ENCODE measurements around the gene PKNOX2. TPM values are rescaled to one million over a fixed set of nuclear protein-coding genes. Genes with fewer than 3 reads are reported as not detected.

The PKNOX2 gene
- total RNA-seq, 2 experiments from 2014 or later = not detected

DNA sequence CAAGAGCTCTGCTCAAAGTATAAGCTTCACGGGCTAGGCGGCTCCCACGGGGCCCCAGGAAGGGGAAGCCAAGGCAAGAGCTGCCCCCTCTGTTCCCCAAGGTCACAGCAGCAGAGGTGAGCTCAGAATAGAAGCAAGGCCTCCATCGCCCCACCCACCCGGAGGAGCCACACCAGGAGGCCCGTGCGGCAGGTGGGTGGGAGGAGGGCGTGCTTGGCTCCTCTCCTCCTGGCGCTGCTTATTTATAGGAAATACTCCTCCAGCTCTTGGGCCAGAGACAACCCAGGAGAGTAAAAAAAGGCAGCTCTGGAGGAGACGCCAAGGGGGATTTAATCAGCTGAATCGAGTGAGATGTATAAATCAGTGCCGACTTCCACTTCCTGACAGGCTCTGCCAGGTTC lies 243.8 kb downstream of the PKNOX2 start:
- Mint-ChIP-seq H3K9me3 (no peaks in the 10 kb centered on the region), H3K36me3 (ENCODE audit: low read depth) (no peaks in the 10 kb centered on the region), H3K27ac (no peak overlapping the region), H3K4me1 (peaks cover 4% of the 10 kb centered on the region), H3K4me3 (no peak overlapping the region), H3K27me3 (peaks cover 26% of the 10 kb centered on the region)
- ChIA-PET POLR2A (no interaction called here), CTCF (no interaction called here)
- DNase-seq = no peak

GRCh38 chr11:125410091-125410490 lies 245.5 kb downstream of the PKNOX2 start:
- Mint-ChIP-seq H3K27me3 (peaks cover 13% of the 10 kb centered on the region), H3K36me3 (ENCODE audit: low read depth) (no peaks in the 10 kb centered on the region), H3K27ac (no peak overlapping the region), H3K4me1 (no peaks in the 10 kb centered on the region), H3K9me3 (no peaks in the 10 kb centered on the region), H3K4me3 (no peak overlapping the region)
- POLR2A ChIA-PET = no interaction called here
- CTCF ChIA-PET = no interaction called here
- no peak for DNase-seq

- DNase-seq = no peak
- no peaks in the 10 kb centered on the region for H3K4me1 Mint-ChIP-seq
- no peaks in the 10 kb centered on the region for H3K36me3 Mint-ChIP-seq (ENCODE audit: low read depth)
- peaks cover 5% of the 10 kb centered on the region for H3K27me3 Mint-ChIP-seq
- no peak overlapping the region for H3K27ac Mint-ChIP-seq
- CTCF ChIA-PET = no interaction called here
- no peaks in the 10 kb centered on the region for H3K9me3 Mint-ChIP-seq
- no peak overlapping the region for H3K4me3 Mint-ChIP-seq
- POLR2A ChIA-PET = no interaction called here
Measured at GRCh38 chr11:125412177-125412496, 247.6 kb downstream of the PKNOX2 start.

DNA sequence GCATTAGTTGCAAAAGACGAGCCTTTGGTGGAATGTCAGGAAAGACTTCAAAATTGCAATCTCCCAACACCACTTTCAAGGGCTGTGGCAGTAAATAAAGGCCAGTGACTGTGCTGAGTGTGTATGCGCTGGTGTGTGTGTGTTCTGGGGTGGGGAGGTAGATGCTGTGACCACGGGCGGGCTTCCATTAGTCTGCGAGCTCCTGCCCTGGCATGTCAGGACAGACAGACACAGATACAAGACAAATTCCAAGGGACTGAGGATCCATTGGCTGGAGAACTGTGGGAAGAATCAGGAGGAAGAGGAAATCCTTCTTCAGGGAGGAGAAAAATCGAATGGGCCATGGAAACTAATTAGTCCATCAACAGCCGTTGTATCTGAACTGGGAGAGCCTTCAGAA lies 248.0 kb downstream of the PKNOX2 start:
- Mint-ChIP-seq H3K27me3 (peaks cover 5% of the 10 kb centered on the region), H3K4me3 (no peak overlapping the region), H3K36me3 (ENCODE audit: low read depth) (no peaks in the 10 kb centered on the region), H3K4me1 (no peaks in the 10 kb centered on the region), H3K27ac (no peak overlapping the region), H3K9me3 (no peaks in the 10 kb centered on the region)
- CTCF ChIA-PET = interaction anchor here (1.5 kb wide), 1 partner anchor 8 kb away, joined by 4 read pairs; no protein-coding TSS in a partner anchor
- DNase-seq = no peak
- POLR2A ChIA-PET = no interaction called here

- no peak for DNase-seq
- ChIA-PET CTCF (interaction anchor here (0.7 to 1.5 kb wide), 3 partner anchors 9 to 803 kb away, joined by 3 to 5 read pairs (median 4); no protein-coding TSS in a partner anchor), POLR2A (no interaction called here)
- Mint-ChIP-seq H3K36me3 (ENCODE audit: low read depth) (no peaks in the 10 kb centered on the region), H3K27ac (no peak overlapping the region), H3K27me3 (peaks cover 8% of the 10 kb centered on the region), H3K9me3 (no peaks in the 10 kb centered on the region), H3K4me3 (no peak overlapping the region), H3K4me1 (no peaks in the 10 kb centered on the region)
Measured at GRCh38 chr11:125413226-125413625, 248.7 kb downstream of the PKNOX2 start.

DNA sequence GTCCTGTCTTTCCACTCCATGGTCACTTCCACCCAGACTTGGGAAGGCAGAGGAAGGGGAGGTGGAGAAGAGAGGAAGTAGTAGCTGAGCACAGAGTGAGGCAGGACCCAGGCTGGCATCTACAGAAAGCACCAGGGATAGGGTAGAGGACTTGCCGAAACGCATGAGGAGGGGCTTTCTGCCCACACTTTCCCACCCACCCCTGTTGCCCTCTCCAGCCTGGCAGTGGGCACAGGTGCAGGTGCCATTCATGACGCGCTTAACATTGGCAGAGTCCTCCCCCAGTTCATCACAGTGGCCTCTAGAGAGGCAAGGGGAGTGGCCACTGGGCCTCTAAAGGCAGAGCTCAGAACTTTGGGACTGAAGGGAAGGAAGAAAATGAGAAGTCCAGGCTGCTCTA lies 249.6 kb downstream of the PKNOX2 start:
- no peak overlapping the region for H3K27ac Mint-ChIP-seq
- POLR2A ChIA-PET = no interaction called here

DNA sequence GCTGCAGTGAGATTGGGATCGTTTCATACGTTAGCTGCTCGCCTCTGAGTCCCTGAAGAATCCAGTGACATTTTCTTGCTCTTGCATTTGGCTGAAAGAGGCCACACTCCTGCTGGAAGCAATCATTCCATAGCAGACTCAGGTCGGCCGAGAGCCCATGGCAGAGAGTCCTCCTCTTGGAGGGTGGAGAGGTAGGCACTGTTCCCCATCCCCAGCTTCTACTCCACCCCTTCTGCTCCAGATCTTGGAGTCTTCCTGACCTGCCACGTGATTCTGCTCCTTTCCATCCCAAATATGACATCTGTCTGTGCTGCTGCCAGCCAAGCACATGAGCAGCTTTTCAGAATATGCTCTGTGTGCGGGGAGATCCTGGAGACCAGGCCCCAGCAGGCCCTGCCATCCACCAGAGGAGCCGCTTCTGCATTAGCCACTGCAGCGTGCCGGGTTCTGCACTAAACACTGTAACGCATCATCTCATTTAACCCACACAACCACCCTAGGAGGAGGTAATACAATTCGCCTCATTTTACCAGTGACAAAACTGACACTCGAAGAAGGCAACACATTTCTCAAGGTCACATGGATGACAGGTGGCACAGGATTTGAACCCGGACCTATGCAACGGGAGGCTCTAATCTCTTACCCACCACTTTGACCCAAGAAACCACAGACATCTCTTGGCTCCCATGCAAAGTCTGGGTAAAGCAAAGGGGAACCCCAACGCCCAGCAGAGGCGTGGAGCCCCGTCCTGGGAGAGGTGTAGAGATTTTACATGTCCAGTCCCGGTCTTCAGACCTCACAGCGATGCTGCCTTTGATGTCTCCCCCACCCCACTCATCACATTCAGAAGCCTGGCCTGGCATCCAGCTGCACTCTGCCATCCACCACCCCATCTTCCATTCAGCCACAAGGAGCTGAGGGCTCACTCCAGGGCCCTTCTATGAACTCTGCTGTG lies 252.7 kb downstream of the PKNOX2 start:
- no peak for DNase-seq
- POLR2A ChIA-PET = interaction anchor here (0.5 kb wide), 1 partner anchor 8 kb away, joined by 3 read pairs; no protein-coding TSS in a partner anchor
- H3K4me3 Mint-ChIP-seq = no peak overlapping the region
- H3K27ac Mint-ChIP-seq = no peak overlapping the region
- CTCF ChIA-PET = interaction anchor here (1.0 to 1.3 kb wide), 2 partner anchors 11 to 12 kb away, joined by 3 to 5 read pairs; no protein-coding TSS in a partner anchor
- H3K9me3 Mint-ChIP-seq = no peaks in the 10 kb centered on the region
- no peaks in the 10 kb centered on the region for H3K4me1 Mint-ChIP-seq
- peaks cover 4% of the 10 kb centered on the region for H3K27me3 Mint-ChIP-seq
- no peaks in the 10 kb centered on the region for H3K36me3 Mint-ChIP-seq (ENCODE audit: low read depth)

More for the DNA sequence above, 249.6 kb downstream of the PKNOX2 start:
- H3K36me3 Mint-ChIP-seq (ENCODE audit: low read depth) = no peaks in the 10 kb centered on the region
- H3K4me3 Mint-ChIP-seq = no peak overlapping the region
- H3K9me3 Mint-ChIP-seq = no peaks in the 10 kb centered on the region
- CTCF ChIA-PET = interaction anchor here (0.7 to 1.8 kb wide), 6 partner anchors 9 to 804 kb away, joined by 3 to 5 read pairs (median 4); no protein-coding TSS in a partner anchor
- peaks cover 9% of the 10 kb centered on the region for H3K27me3 Mint-ChIP-seq
- H3K4me1 Mint-ChIP-seq = no peaks in the 10 kb centered on the region
- no peak for DNase-seq

DNA sequence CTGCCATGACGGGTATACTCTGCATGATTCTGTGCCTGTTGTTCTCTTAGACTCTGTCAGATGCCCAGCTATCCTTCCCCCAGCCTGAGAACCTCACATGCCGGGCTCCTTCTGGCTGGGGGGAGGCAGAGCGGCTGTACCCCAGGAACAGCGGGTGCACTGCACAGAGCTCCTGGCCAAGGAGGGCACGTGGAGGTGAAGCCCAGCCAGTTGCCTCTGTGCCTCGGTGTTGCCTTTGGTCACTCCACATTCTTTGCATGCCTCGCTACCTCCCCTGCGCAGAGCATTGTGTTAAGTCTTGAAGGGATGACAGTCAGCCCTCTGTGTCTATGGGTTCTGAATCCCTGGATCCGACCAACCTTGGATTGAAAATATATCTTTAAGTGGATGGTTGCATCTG lies 253.8 kb downstream of the PKNOX2 start:
- no peaks in the 10 kb centered on the region for H3K9me3 Mint-ChIP-seq
- H3K4me3 Mint-ChIP-seq = no peak overlapping the region
- H3K4me1 Mint-ChIP-seq = no peaks in the 10 kb centered on the region
- peaks cover 4% of the 10 kb centered on the region for H3K27me3 Mint-ChIP-seq
- no peak for DNase-seq
- no peak overlapping the region for H3K27ac Mint-ChIP-seq
- ChIA-PET CTCF (interaction anchor here (0.6 to 1.3 kb wide), 2 partner anchors 13 to 53 kb away, joined by 4 to 5 read pairs; no protein-coding TSS in a partner anchor), POLR2A (no interaction called here)
- H3K36me3 Mint-ChIP-seq (ENCODE audit: low read depth) = no peaks in the 10 kb centered on the region

DNA sequence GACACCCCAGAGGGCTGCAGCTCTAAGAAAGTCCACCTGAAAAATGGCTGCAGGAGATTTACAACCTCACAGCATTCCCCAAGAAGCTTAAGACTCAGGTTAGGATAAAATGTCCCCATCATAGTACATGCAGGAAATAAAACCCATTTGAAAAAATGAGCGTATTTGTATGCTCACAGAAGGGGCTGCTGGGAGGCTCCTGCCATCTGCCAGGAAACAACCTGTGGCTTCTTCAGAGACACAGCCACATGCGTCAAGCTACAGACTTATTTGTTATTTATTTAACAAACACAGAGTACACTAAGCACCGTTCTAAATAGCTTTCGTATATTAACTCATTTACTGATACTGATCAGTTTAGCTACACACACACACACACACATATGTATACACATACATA lies 258.1 kb downstream of the PKNOX2 start:
- Mint-ChIP-seq H3K4me3 (no peak overlapping the region), H3K4me1 (no peaks in the 10 kb centered on the region), H3K9me3 (no peaks in the 10 kb centered on the region), H3K27me3 (peaks cover 4% of the 10 kb centered on the region), H3K36me3 (ENCODE audit: low read depth) (no peaks in the 10 kb centered on the region), H3K27ac (no peak overlapping the region)
- DNase-seq = no peak
- ChIA-PET CTCF (interaction anchor here (1.1 kb wide), 1 partner anchor 313 kb away, joined by 3 read pairs; no protein-coding TSS in a partner anchor), POLR2A (no interaction called here)

DNA sequence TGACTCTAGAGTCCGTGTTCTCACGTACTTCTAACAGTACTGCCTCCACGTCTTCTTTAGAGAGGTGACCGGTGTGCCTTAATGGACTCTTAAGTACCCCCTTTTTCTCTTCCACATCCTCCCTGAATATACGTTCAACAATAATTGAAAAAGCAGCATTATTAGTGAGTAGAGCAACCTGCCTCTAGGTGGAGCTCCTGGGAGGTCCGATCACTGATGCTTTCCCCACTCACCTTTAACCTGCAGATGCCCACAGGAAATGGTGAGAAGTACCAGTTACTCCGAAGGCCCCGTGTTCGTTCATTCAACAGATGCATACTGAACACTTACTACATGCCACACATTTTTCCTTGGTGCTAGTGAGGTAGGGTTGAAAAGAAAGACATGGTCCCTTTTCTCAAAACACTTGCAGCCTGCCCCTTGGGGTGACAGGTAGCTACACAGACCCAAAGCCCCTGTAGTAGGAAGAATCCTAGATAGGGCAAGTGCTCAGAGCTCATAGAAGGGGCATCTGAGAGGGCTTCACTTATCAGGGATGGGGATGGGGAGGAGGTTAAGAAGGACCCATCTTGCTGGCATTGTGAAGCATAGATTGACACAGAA lies 258.8 kb downstream of the PKNOX2 start:
- DNase-seq = peak; percentile 13
- no peak overlapping the region for H3K4me3 Mint-ChIP-seq
- ChIA-PET POLR2A (no interaction called here), CTCF (no interaction called here)
- no peaks in the 10 kb centered on the region for H3K4me1 Mint-ChIP-seq
- no peak overlapping the region for H3K27ac Mint-ChIP-seq
- no peaks in the 10 kb centered on the region for H3K36me3 Mint-ChIP-seq (ENCODE audit: low read depth)
- peaks cover 2% of the 10 kb centered on the region for H3K27me3 Mint-ChIP-seq
- H3K9me3 Mint-ChIP-seq = no peaks in the 10 kb centered on the region

DNA sequence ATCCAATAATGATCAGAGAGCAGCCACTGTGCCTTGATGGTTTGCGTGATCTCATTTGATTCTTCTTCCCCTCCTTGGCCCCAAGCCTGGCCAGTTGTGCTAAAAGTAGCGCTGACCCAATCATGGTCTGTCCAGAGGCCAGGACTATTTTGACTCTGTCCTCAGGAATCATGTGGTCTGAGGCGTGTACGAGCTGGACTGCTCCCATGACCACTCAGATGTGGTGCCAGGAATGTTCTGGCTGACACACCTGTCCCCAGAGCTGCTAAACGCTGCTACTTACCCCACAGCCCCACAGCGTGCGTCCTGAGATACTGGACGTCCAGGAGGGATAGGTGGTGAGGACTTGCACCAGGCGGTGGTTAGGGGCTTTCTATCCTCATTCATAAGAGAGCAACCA lies 261.1 kb downstream of the PKNOX2 start:
- Mint-ChIP-seq H3K27ac (no peak overlapping the region), H3K4me3 (no peak overlapping the region), H3K9me3 (no peaks in the 10 kb centered on the region), H3K4me1 (no peaks in the 10 kb centered on the region), H3K27me3 (peaks cover 2% of the 10 kb centered on the region), H3K36me3 (ENCODE audit: low read depth) (no peaks in the 10 kb centered on the region)
- no peak for DNase-seq
- CTCF ChIA-PET = no interaction called here
- POLR2A ChIA-PET = interaction anchor here (0.6 kb wide), 1 partner anchor 9 kb away, joined by 3 read pairs; no protein-coding TSS in a partner anchor

DNA sequence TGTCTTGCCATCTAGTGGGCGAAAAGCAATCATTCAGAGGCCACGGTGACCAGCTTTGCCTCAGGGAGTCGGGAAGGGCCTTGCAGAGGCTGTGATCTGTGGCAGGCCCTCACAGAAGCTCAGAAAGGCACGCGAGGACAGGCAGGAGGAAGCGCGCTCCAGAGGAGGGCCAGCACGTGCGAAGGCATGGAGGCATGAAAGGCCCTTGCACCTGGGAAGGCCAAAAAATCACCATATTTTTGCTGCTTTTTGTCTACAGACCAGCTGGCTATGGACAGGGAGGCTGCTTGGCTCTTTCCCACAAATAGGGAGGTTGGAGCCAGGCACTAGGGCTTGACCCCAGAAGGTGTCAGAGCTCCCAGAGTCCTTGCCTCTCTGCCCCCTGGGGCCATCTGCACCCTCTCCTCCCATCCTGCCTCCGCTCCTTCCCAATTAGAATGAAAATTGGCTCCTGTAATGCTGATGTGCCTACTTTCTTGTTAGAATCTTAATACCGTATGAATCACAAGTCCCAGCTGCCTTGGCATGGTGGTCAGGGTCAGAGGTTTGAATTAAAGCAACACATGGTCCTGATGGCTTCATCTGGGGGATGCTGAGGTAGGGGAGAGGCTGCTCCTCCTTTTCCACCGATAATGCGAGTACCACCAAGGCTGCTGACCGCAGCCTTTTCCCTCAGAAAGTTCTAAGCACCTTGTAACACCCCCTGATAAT lies 262.4 kb downstream of the PKNOX2 start:
- no peak overlapping the region for H3K4me3 Mint-ChIP-seq
- DNase-seq = no peak
- H3K27me3 Mint-ChIP-seq = peaks cover 2% of the 10 kb centered on the region
- ChIA-PET POLR2A (no interaction called here), CTCF (no interaction called here)
- H3K27ac Mint-ChIP-seq = no peak overlapping the region
- no peaks in the 10 kb centered on the region for H3K9me3 Mint-ChIP-seq
- no peaks in the 10 kb centered on the region for H3K4me1 Mint-ChIP-seq
- no peaks in the 10 kb centered on the region for H3K36me3 Mint-ChIP-seq (ENCODE audit: low read depth)
